Activated CD4-positive, alpha-beta T cell treated with anti-CD3 and anti-CD28 coated beads, Interleukin-10, Interleukin-2, amounts not matched to agents 100 ng/mL and 50 ng/mL, durations not matched to agents 16 hours and 8 hours (primary cell): ENCODE results near the gene IL1RN.

Source experiments
- DNase-seq: peaks from one replicate; pipeline ENCODE4 v3.0.0-alpha.2; 2020

The IL1RN gene

DNA sequence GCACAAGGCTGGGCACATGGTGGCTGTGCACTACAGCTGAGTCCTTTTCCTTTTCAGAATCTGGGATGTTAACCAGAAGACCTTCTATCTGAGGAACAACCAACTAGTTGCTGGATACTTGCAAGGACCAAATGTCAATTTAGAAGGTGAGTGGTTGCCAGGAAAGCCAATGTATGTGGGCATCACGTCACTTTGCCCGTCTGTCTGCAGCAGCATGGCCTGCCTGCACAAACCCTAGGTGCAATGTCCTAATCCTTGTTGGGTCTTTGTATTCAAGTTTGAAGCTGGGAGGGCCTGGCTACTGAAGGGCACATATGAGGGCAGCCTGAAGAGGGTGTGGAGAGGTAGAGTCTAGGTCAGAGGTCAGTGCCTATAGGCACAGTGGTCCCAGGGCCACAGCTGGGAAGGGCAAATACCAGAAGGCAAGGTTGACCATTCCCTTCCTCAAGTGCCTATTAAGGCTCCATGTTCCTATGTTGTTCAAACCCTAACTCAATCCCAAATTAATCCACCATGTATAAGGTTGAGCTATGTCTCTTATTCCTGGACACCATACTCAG is 2.2 kb downstream of the IL1RN start:
- no peak for DNase-seq

DNA sequence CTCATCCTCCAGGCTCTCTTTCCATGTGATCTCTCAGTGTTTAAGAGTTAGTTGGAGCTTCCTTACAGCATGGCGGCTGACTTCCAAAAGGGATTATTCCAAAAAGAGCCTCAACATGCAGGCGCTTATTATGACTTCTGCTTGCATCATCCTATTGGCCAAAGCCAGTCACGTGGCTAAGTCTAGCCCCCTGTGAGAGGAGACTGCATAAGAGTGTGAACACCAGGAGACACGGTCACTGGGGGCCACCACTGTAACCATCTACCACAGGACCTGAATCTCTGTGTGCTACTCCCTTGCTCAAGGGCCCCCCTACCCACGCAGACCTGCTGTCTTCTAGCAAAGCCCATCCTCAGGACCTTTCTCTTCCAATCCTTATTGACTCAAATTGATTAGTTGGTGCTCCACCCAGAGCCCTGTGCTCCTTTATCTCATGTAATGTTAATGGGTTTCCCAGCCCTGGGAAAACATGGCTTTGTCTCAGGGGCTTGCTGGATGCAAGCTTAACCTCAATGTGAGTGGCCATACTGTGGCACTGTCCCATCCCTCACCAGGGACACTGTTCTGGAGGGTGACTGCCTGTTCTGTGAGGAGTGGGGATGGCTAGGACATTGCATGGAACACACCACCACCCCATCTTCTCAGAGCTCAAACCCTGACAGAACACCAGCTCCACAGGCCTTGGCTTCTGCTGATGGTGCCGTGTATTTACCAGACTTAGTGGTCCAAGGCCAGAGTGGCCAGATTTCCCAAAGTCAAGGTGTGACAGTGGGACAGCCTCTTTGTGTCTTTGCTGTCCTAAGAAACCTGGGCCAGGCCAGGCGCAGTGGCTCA is 4.2 kb downstream of the IL1RN start:
- DNase-seq: no peak

DNA sequence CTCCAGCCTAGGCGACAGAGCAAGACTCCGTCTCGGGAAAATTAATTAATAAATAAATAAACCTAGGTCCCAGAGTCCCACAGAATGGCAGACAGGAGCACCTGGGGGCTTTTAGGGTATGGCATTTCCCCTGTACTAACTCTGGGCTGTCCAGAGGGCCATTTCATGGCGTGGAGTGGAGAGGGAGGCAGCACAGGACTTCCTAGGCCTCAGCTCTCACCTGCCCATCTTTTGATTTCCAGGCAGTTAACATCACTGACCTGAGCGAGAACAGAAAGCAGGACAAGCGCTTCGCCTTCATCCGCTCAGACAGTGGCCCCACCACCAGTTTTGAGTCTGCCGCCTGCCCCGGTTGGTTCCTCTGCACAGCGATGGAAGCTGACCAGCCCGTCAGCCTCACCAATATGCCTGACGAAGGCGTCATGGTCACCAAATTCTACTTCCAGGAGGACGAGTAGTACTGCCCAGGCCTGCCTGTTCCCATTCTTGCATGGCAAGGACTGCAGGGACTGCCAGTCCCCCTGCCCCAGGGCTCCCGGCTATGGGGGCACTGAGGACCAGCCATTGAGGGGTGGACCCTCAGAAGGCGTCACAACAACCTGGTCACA is 5.1 kb downstream of the IL1RN start:
- no peak for DNase-seq

DNA sequence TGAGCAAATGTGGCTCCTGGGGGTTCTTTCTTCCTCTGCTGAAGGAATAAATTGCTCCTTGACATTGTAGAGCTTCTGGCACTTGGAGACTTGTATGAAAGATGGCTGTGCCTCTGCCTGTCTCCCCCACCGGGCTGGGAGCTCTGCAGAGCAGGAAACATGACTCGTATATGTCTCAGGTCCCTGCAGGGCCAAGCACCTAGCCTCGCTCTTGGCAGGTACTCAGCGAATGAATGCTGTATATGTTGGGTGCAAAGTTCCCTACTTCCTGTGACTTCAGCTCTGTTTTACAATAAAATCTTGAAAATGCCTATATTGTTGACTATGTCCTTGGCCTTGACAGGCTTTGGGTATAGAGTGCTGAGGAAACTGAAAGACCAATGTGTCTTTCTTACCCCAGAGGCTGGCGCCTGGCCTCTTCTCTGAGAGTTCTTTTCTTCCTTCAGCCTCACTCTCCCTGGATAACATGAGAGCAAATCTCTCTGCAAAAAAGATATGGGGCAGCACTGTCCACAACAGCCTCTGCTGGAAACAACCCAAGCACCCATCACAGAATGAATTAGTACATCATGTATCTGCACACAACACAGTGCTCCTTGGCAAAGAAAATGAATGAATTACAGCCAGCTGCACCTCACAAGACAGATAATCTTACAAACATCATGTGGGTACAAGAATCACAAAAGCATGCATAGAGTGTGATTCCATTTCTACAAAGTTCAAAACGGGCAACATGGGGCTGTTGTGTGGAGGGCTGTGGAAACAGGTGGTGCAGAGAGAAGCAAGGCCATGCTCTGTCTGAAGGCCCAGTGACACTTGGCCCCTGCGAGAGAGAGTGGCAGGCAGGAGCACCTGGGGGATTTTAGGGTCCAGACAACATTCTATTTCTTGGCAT is 6.6 kb downstream of the IL1RN start:
- peak; percentile 41 for DNase-seq

DNA sequence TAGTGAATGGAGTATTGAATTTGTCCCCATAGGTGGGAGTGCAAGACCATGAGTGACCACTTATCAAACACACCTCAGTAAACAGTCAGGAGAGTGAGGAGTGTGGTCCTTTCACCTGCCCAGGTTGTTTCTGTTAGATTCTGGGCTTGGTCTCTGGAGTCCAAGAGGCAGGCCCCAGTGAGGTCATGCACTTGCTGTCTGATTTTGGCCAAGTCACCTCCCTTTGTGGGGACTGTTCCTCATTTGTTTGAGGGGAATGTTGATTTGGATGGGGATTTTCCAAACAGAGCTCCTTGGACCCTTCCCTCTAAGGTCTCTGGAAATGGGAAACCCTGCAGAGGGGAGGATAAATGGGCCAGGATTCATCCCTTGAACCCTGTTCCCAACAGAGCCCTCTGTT is 7.3 kb downstream of the IL1RN start:
- no peak for DNase-seq

DNA sequence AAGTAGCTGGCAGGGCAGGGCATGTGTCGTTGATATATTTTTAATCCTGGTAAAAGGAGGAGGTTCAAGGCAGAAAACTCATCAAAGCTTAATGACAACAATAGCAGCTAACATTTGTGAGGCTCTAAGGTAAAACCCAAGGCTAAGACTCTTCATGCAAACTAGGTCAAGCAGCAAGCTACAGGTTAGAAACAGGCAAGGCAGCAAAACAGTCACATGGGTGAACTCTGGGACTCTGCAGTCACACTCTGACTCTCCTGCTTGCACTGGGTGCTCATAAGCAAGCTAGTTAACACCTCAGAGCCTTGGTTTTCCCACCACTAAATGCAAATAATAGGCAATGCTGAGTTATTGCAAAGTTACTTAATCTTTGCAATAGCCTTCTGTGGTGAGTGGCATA is 7.9 kb downstream of the IL1RN start:
- DNase-seq: peak; percentile 16

DNA sequence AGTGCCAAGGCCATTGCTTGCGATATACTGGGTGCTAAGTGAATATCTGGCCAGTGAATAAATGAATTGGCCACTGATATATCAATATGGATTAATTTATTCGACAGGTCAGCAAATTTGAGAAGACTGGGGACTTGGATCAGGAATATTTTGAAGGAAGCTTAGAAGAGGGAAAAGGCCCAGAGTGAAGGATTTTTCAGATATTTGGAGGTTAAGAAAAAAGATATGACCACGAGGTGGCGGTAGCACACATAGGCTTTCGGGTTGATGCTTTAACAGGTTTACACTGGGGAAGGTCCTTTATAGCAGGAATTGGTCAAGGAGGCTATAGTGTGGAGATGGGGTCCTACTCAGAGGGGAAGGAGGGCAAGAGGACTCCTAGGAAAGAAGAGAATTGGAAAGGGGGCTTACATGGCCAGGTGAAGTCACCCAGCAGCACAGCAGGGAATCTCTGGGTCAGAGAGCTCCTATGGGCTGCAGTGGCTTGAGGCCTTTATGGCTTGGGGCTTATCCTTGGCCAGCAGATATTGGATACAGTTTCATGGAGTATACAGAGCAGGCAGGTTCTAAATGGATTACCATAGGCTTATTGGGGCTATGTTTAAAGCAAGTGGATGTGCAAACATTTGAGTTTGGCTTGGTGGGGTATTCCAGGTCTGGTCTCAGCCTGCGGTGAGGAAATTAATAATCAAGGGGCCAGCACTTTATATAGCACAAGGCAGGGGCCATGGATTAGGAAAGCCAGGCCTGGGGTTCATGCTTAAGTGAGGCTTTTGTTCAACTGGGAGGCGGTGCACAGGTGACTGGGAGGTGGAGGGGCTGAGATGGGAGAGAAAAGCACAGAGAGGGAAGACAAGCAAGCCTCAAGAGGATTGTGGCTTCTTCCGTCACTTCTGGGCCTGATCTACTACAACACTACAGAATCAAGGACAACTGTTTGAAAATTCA is 9.7 kb downstream of the IL1RN start:
- DNase-seq: peak; percentile 55

DNA sequence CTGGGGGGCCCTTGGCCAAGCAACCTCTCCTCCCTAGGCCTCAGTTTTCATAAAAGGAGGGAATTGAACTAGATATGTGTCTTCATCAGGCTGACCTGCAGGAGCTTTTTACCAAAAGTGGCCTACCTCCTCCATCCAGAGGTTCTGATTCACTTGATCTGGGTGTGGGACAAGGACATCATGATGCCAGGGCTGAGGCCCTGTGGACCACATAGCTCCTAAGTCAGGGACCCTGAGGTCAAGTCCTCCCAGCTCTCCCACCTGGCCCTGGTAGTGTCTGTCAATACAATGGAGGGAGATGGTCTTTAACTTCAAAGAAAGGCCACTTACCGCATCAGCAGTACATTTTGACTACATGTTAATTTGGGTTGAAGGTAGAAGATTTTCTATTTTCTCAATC is 10.4 kb downstream of the IL1RN start:
- no peak for DNase-seq

DNA sequence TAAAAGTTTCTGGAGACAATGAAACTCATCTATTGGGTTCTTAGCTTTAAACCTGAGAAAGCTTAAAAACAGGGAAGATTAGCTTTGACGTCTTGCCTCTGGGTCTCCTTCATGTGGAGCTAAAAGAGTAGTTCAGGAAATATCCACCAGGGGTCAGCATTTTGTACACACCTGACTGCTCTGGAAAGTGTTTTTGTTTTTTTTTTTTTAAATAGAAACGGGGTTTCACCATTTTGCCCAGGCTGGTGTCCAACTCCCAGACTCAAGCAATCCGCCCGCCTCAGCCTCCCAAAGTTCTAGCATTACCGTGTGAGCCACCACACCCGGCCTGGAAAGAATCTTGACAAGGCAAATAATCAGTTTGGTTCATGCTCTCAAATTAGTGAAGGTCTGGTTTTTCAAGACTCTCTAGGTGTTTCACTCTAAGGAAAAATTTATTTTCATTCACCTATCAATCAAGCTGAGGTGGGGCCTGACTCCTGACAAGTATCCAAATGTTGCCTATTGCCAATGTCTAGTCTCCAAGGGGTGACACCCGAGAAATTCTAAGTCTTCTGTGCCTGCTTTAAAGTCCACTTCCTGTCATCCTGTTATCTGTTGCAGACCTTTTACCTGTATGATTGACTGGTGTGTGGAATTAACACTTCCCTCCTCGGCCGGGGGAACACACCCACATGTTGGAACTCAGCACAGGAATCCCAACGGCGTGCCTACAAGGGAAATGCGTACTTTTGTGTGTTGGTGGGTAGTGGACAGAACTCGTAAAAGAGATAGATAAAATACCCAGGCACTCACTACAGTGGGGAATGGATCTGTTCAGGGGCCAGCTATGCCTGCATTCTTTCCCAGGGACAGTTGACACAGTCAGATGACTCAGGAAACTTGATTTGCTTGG is 11.3 kb downstream of the IL1RN start:
- peak; percentile 86 for DNase-seq

DNA sequence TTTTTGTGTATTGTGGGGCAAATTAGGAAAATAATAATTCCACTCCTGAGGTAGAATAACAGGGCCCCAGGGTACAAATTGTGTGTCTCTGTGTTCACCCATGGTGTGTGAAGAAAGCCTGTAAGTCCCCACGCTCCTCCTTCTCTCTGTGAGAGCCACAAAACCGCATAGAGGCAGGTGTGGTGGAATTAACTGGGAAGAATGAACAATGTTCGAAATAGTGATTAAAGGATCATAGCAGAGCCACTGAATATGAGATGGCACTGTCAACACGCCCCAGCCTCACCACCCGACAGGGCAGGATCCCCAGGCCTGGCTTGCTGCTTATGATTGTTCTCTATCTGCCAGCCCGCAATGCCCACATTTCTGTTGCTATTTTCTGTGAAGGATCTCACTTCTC is 14.1 kb downstream of the IL1RN start:
- DNase-seq: no peak

DNA sequence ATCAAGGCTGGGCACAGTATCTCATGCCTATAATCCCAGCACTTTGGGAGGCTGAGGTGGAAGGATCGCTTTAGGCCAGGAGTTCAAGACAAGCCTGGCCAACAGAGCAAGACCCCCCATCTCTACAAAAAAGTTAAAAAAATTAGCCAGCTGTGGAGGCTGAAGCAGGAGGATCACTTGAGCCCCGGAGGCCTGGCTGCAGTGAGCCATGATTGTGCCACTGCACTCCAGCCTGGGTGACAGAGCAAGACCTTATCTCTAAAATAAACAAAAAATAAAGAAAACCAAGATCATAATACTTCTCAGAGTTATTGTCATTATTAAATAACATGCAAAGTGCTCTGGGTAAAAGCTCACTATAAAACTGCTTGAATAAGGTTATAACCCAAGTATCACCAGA is 14.9 kb downstream of the IL1RN start:
- no peak for DNase-seq

DNA sequence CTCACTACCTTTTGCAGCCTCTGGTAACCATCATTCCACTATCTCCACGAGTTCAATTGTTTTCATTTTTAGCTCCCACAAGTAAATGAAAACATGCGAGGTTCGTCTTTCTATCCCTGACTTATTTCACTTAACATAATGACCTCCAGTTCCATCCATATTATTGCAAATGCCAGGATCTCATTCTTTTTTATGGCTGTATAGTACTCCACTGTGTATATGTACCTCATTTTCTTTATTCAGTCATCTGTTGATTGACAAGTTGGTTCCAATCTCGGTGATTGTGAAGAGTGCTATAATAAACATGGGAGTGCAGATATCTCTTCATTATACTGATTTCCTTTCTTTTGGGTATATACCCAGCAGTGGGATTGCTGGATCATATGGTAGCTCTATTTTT is 16.9 kb downstream of the IL1RN start:
- DNase-seq: no peak

DNA sequence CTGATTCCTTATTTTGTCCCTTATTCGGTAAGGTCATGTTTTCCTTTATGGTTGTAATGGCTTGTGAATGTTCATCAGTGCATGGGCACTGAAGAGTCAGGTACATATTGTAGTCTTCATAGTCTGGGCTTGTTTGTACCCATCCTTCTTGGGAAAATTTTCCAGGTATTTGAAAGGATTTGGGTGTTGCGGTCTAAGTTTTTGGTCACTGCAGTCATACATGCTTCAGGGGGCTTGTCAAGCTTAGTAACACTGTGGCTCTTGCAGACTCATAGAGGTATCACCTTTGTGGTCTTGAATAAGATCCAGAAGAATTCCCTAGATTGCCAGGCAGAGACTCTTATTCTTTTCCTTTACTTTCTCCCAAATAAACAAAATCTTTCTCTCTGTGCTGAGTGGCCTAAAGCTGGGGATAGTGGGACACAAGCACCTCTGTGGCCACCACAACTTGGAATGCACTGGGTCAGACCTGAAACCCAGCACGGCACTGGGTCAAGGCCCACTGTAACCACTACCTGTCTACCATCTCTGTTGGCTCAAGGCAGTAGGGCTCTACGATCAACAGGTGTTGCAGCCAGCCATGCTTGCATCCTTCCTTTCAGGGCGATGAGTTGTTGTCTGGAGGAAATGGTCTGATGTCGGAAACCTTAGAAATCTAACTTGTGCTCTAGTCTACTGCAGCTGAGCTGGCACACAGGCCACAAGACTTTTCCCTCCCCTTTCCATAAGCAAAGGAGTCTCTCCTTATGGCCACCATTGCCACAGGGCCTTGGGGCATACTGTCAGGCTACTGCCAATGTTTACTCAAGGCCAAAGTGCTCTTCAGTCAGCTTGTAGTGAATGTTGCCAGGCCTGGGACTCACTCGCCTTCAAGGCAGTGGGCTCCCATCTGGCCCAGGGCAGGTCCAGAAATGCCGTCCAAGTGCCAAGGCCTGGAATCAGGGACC is 21.5 kb downstream of the IL1RN start:
- DNase-seq: no peak

DNA sequence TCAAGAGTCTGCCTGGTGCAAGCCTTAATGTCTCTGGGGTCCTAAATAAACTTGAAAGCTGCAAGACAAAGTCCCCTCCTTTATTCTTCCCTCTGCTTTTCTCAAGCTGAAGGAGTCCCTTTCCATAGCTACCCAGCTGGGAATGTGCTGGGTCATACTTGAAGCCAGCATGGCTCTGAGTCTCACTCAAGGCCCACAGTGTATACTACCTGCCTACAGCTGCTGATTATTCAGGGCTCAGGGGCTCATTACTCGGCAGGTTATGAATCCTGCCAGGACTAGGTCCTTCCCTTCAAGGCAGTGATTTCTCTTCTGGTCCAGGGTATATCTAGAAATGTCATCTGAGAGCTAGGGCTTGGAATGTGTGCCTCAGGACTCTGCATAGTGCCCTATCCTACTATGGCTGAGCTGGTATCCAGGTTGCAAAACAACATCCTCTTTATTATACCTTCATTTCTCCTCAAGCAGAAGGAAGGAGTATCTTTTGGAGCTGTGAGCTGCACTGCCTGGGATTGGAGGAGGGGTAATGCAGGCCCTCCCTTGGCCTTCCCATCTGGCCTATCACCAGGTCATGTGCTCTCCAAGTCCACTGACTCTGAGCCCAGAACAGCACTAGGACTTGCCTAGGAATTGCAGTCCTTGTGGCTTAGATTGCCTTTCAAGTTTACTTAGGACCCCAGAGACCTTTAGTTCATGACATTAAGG is 22.3 kb downstream of the IL1RN start:
- no peak for DNase-seq

DNA sequence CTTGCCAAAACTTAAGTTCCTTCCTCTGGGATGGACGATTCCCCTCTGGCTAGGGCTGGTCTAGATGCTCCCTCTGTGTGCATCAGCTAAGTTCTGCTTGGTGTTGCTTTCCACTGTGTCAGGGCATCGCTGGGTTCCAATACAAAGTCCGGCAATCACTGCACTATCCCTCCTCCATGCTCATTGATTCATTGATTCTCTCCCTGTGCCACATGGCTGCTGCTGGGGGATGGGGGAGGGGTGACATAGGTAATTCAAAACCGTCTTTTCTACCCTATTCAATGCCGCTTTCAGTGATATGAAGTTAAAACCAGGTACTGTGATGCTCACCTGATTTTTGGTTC is 22.8 kb downstream of the IL1RN start:
- no peak for DNase-seq

DNA sequence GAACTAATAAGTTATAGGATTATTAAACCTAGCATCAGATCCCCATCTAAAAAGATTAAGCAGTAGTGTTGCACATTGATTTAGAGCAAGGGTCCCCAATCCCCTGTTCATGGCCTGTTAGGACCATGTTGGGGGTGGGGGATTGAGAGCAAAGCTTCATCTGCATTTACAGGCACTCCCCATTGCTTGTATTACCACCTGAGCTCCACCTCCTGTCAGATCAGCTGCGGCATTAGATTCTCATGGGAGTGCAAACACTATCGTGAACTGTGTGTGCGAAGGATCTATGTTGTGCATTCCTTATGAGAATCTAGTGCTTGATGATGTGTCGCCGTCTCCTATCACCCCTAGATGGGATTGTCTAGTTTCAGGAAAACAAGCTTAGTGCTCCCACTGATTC is 27.9 kb downstream of the IL1RN start:
- no peak for DNase-seq

DNA sequence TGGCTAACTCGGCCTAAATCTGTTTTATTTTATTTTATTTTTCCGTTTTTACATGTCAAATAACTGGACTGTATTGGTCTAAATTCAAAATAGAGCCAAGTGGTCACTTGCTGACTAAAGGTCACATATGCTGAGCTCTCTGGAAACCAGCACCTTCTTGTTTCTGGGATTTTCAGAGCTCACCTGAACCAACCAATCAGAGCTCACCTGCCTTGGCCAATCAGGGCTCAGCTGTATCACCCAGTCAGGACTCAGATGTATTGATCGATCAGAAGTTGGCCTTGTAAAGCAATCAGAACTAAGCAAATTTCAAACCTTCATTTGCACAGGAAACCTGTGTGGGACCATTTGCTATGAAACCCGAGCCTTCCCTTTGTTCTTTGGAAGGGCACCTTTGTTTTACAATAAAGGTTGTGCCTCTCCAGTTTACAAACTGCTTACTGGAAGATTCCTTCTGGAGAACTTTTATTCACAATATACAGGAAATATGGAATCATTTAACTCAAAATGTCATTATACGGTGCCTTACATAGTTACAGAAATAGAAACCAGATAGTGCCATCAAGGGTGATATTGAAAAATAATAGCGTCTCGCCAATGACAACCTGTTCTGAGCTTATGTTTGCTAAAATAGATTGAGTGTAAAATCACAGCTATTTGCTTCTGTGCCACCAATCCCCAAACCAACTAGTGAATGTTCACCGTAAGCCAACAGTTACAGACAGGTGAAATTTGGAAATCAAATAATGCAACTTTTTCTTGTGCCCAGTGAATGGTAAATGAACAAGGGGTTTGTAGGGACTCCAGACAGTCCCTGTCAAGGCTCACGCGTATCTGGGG is 29.1 kb downstream of the IL1RN start:
- DNase-seq: no peak

DNA sequence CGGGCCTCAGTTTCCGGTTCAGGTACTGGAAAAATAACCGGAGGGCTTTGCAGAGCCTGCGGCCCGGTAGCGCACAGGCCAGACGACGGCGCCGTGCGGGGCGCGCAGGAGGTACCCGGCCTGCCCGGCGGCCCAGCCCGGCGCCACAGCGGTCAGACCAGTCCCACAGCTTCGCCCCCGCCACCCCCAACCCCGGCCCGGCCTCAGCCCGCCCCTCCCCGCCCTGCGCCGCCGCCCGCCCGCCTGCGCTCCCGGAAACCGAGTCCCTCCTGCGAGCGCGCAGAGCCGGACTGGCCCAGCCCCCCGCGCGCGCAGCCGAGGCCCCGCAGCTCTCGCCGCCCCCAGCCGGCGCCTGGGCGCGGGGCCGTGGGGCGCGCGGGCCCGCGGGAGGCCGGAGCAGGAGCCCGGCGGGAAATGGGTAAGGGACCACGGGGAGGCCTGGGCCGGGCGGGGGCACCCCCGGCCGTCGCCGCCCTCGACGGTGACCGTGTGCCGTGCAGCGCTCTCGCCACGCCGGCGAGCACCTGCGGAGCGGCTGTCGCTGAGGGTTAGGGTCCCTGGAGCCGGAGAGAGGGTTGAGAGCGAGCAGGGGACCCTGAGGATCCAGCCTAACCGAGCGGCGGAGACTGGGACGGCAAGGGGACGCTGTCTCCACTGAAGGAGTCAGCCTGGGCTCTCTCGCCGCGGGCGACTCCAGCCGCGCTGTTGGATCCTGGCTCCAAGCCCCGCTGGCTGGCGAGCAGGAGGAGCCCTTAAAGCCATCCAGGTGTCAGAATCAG is 29.9 kb downstream of the IL1RN start:
- peak; percentile 56 for DNase-seq
